Measurements from ENCODE around the gene IFNL1.
"Not testable (repeated sequence)": the region's sequence is repeated elsewhere in the genome, so short reads cannot be mapped to it uniquely, and the experiment has no call there.

IFNL1 gene

GRCh38 chr19:39296055-39296645, at the start of gene IFNL1:
Gene IFNL1, plus strand, starts transcription at chr19:39296407. Its CDS starts 15 bp downstream, at chr19:39296422.
- no peak for DNase-seq

DNA sequence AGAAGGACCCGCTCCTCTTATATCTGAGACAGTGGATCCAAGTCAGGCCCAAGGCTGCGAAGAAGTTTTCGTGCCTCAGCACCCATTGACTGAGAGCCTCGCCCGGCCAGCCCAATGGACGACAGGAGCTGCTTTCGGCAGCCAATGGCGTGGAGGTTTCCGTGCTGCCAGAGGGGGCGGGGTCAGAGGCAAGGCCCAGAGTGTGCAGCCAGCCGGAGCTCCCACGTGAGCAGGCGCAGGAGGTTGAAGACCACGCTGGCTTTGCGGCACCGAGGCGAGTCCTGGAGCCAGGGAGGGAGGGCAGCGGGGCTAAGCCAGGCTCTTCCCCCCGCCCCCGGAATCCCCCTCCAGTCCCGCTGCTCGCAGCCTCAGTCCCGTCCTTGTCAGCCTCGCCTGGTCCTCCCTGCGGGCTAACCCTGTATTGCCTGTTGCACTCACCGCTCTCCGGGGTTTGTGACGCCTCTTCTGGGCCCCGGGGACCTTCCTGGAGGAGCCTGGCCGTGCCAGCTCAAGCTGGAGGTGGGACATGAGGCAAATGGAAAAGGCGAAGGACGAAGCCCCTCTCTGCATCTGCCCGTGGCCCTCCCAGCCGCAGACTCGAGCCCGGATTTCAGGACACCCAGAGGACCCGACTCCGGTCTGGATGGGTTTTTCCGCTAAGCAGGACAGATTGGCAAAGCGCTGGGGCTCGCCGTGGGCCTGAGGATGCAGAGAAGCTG, 49.1 kb upstream of the IFNL1 start:
- no peak for DNase-seq

DNA sequence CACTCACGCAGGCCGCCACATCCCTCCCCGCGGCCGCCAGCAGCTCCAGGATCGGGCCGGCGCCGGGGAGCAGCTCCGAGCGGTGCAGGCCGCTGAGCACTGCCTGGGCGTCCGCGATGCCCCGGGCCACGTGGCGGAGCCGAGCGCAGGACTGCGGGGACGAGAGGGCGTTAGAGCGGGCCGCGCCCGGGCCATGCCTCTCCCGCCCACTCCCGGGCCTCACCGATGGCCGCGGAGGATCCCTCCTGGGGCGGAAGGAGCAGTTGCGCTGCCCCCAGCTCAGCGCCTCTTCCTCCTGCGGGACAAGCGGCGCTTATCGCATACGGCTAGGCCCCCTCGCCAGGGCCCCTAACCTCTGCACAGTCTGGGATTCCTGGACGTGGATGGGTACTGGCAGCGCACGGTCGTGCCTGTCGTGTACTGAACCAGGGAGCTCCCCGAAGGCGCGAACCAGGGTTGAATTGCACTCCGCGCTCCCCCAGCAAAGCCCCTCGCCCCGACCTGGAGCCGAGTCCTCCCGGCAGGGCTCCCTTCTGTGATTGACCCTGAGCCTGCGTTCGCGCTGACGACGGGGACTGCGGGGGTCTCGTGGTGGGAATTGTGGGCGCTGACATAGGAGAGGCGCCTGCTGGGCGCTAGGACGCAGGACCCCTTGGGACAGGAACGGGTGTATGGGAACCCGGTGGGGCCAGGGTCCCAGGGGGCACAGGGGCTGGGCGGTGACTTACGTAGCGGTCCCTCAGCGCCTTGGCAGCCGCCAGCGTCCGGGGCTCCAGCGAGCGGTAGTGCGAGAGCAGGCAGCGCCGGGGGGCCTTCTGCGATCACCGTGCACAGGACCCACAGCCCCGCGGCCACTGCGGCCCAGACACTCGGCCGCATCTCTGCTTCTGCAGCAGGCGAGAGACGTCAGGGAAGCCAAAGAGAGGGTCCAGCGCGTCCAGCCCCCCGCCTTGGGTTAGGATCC, 48.2 kb upstream of the IFNL1 start:
- DNase-seq: no peak

- no peak for DNase-seq
These were observed 47.4 kb upstream of the IFNL1 start, which contains the start of gene IFNL4 for GRCh38 chr19:39248806-39249205. Gene IFNL4, minus strand, starts transcription at chr19:39248856.

DNA sequence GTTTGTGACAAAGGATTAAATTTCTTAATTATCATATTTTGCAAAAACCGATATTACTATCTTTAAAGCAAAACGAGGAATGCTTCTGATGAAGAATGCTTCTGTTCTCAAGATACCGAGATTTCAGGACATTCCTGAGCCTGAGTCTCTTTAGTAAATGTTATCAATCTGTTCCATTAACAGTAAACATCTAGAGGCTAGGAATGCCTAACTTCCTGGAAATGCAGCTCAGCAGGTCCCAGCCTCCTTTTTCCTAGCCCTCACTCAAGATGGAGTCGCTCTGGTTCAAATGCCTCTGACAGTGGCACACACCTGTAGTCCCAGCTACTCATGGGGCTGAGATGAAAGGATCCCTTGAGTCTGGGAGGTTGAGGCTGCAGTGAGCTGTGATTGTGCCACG, 45.1 kb upstream of the IFNL1 start:
- DNase-seq: no peak

GRCh38 chr19:39251846-39252245, 44.4 kb upstream of the IFNL1 start:
- DNase-seq: no peak

- DNase-seq: no peak
These were observed 43.7 kb upstream of the IFNL1 start for GRCh38 chr19:39252458-39252857.

GRCh38 chr19:39253374-39254149, 42.6 kb upstream of the IFNL1 start:
- no peak for DNase-seq

- DNase-seq: no peak
These were observed 41.5 kb upstream of the IFNL1 start for GRCh38 chr19:39254531-39255345.

DNA sequence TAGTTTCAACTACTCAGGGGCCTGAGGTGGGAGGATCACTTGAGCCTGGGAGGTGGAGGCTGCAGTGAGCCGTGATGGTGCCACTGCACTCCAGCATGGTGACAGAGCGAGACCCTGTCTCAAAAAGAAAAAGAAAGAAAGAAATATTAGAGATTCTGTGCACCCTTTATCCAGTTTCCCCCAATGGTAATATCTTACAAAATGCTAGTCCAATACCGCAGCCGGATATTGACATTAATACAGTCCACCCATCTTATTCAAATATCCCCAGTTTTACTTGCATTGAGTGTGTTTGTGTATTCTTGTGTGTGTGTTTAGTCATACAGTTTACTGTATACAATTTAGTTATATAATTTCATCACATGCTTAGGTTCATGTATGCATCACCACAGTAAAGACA, 39.0 kb upstream of the IFNL1 start:
- DNase-seq: no peak

DNA sequence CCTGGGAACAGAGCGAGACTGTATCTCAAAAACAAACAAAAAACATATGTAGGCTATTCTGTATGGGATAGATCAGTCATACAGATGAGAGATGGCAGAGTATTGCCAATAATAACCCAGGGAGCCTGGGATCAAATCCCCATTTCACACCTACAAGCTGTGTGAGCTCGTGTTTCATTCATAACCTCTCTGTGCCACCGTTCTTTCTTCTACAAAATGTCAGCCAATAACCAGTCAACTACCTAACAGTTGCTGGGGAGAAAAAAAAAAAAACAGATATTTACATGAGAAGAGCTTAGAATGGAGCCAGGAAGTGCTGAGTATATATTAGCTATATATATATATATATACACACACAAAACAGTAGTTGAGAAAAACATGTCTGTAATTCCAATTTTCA, 34.5 kb upstream of the IFNL1 start:
- no peak for DNase-seq

DNA sequence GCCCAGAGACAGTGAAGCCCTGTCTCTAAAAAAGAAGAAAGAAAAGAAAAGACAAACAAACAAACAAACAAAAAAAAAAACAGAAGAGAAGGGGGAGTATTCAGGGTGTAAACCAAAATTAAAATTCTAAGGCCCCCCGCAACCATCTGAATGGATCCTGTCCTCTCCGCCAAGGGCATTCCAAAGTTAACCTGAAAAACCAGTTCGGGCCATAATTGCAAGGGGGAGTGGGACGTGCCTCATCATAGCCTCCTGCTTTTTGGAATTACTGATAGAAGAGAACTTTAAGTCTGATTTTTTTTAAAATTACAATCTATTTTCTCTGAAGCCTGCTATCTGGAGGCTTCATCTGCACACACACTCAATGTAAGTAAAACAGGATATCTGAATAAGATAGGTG, 33.7 kb upstream of the IFNL1 start:
- DNase-seq: no peak

GRCh38 chr19:39263912-39264305, 32.3 kb upstream of the IFNL1 start:
- DNase-seq: no peak

GRCh38 chr19:39264306-39265290, 31.6 kb upstream of the IFNL1 start:
- no peak for DNase-seq

- DNase-seq: no peak
These were observed 30.8 kb upstream of the IFNL1 start for GRCh38 chr19:39265321-39265916.

GRCh38 chr19:39268085-39268484, 28.1 kb upstream of the IFNL1 start, which contains the start of gene IFNL2:
Gene IFNL2, plus strand, starts transcription at chr19:39268396. Its CDS starts 173 bp downstream, at chr19:39268569.
- not testable (repeated sequence) for DNase-seq

DNA sequence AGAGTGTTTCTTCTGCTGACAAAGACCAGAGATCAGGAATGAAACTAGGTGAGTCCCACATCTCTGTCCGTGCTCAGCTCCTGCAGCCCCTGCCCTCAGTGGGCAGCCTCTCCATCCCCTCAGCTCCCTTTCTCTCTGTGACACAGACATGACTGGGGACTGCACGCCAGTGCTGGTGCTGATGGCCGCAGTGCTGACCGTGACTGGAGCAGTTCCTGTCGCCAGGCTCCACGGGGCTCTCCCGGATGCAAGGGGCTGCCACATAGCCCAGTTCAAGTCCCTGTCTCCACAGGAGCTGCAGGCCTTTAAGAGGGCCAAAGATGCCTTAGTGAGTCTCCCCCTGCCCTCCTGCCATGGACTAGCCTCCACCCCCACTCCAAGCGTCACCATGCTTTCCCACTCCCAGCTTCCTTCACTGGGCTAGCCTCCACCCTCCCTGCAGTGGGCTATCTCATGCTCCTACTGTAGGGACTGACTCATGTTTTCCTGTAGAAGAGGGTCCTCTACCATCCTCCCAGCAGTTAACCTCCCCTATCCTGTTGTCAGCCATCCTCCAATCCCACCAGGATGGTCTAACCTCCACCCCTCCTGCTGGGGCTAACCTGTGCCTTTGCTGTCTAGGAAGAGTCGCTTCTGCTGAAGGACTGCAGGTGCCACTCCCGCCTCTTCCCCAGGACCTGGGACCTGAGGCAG, 27.5 kb upstream of the IFNL1 start:
- DNase-seq: not testable (repeated sequence)

GRCh38 chr19:39269369-39269768, 26.8 kb upstream of the IFNL1 start:
- not testable (repeated sequence) for DNase-seq

All from KG1 (cell line).